ENCODE measurements around the gene TMEM39B.

GRCh38 chr1:32128964-32129363 is 56.2 kb downstream of the TMEM39B start:
- TF ChIP-seq, protein P1, sequence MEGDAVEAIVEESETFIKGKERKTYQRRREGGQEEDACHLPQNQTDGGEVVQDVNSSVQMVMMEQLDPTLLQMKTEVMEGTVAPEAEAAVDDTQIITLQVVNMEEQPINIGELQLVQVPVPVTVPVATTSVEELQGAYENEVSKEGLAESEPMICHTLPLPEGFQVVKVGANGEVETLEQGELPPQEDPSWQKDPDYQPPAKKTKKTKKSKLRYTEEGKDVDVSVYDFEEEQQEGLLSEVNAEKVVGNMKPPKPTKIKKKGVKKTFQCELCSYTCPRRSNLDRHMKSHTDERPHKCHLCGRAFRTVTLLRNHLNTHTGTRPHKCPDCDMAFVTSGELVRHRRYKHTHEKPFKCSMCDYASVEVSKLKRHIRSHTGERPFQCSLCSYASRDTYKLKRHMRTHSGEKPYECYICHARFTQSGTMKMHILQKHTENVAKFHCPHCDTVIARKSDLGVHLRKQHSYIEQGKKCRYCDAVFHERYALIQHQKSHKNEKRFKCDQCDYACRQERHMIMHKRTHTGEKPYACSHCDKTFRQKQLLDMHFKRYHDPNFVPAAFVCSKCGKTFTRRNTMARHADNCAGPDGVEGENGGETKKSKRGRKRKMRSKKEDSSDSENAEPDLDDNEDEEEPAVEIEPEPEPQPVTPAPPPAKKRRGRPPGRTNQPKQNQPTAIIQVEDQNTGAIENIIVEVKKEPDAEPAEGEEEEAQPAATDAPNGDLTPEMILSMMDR (conservative IDR thresholded peaks at IDR 0.05 in 1 of 2, IDR thresholded peaks at IDR 0.05 in 1 of 2; ENCODE audit: low read depth in 1 of 2, low read length in 2 of 2): no peak
- no peak for TF ChIP-seq EZH2 (IDR thresholded peaks at IDR 0.05; ENCODE audit: low read length, missing control alignments)
